DND-41 (cell line): ENCODE data around the gene JADE1.

Source experiments
- EZH2 ChIP-seq: IDR thresholded peaks from 3 replicates; pipeline ENCODE4 v1.6.1; 2012; ENCODE audit warnings: borderline replicate concordance, low read depth, mild to moderate bottlenecking, moderate library complexity, low read length, inconsistent platforms; ENCODE audit not compliant: severe bottlenecking
- TF ChIP-seq, protein P1 (sequence below): IDR thresholded peaks from 2 replicates; pipeline ENCODE4 v1.5.1; 2012; ENCODE audit warnings: borderline replicate concordance, low read length, moderate library complexity, mild to moderate bottlenecking; ENCODE audit not compliant: poor library complexity, severe bottlenecking; ENCODE audit errors: extremely low read depth

DNA sequence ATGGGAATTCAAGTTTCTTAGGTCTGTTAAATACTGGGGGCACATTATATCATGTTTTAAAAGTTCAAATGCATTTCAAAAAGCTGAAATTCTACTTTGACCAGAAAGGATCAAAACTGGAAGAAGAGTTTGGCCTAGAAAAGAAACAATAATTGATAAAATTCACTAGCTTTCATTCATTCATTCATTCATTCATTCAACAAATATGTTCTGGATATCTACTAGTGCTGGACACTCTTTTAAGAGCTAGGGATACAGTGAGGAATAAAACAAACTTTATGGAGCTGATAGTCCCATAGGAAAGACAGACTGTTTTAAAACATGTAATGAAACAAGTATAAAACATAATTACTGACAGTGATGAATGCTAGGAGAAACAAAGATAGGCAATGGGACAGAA is 106.0 kb downstream of the JADE1 start:
- no peak for TF ChIP-seq EZH2
- TF ChIP-seq, protein P1, sequence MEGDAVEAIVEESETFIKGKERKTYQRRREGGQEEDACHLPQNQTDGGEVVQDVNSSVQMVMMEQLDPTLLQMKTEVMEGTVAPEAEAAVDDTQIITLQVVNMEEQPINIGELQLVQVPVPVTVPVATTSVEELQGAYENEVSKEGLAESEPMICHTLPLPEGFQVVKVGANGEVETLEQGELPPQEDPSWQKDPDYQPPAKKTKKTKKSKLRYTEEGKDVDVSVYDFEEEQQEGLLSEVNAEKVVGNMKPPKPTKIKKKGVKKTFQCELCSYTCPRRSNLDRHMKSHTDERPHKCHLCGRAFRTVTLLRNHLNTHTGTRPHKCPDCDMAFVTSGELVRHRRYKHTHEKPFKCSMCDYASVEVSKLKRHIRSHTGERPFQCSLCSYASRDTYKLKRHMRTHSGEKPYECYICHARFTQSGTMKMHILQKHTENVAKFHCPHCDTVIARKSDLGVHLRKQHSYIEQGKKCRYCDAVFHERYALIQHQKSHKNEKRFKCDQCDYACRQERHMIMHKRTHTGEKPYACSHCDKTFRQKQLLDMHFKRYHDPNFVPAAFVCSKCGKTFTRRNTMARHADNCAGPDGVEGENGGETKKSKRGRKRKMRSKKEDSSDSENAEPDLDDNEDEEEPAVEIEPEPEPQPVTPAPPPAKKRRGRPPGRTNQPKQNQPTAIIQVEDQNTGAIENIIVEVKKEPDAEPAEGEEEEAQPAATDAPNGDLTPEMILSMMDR: no peak
